WTC11 (cell line): Measurements from ENCODE around the gene PC. TPM values are rescaled to one million over a fixed set of nuclear protein-coding genes. Genes with fewer than 3 reads are reported as not detected.
A peak's percentile ranks its signal among the peaks of the same experiment; 100 is the strongest.

ENCODE experiments used
- ATAC-seq: fragments of 200-7000 bp; cut with Tn5 transposase; 2 replicates; pipeline ENCODE4 v1.10.0; 2021; ENCODE audit warnings: mild to moderate bottlenecking, moderate library complexity
- CTCF ChIA-PET: fragments of 300-600 bp; sonication (Branson Sonifier 250); formaldehyde crosslinking; loops from one replicate; lab custom pipeline; 2021; ENCODE audit warnings: antibody characterized with exemption; lab: Charles Lee
- POLR2A ChIA-PET: fragments of 350-600 bp; sonication (Branson Sonifier 250); formaldehyde crosslinking; loops from one replicate; lab custom pipeline; 2021; ENCODE audit warnings: antibody characterized with exemption; lab: Charles Lee
- DNase-seq: peaks from one replicate; pipeline ENCODE4 v3.0.0; 2021; ENCODE audit warnings: low spot score
- H3K27ac Mint-ChIP-seq: 2 replicates; pipeline ENCODE4 v1.8.0; 2021; ENCODE audit warnings: mixed read lengths
- H3K27me3 Mint-ChIP-seq: 2 replicates; pipeline ENCODE4 v1.8.0; 2021; ENCODE audit warnings: low read depth, mild to moderate bottlenecking, moderate library complexity, mixed read lengths
- H3K36me3 Mint-ChIP-seq: 2 replicates; pipeline ENCODE4 v1.8.0; 2021; ENCODE audit warnings: mixed read lengths
- H3K4me1 Mint-ChIP-seq: 2 replicates; pipeline ENCODE4 v1.8.0; 2022; ENCODE audit warnings: mixed read lengths
- H3K4me3 Mint-ChIP-seq: 2 replicates; pipeline ENCODE4 v1.8.0; 2021; ENCODE audit warnings: mild to moderate bottlenecking, moderate library complexity, mixed read lengths
- H3K9me3 Mint-ChIP-seq: 2 replicates; pipeline ENCODE4 v1.8.0; 2021; ENCODE audit warnings: mixed read lengths
- ELF4 ChIP-seq: sonication (generic); formaldehyde crosslinking; IDR thresholded peaks from 2 replicates; pipeline ENCODE4 v1.8.1; 2022; ENCODE audit warnings: low read depth, mild to moderate bottlenecking, moderate library complexity, missing genetic modification reagents
- FOXJ3 ChIP-seq: sonication (generic); formaldehyde crosslinking; IDR thresholded peaks from 2 replicates; pipeline ENCODE4 v1.9.0; 2021; ENCODE audit warnings: missing genetic modification reagents, mild to moderate bottlenecking, borderline replicate concordance
- FOXP1 ChIP-seq: sonication (generic); formaldehyde crosslinking; IDR thresholded peaks from 2 replicates; pipeline ENCODE4 v1.8.0; 2022; ENCODE audit warnings: missing genetic modification reagents, mild to moderate bottlenecking, moderate library complexity, borderline replicate concordance
- GABPB1 ChIP-seq: sonication (generic); formaldehyde crosslinking; IDR thresholded peaks from 2 replicates; pipeline ENCODE4 v1.8.1; 2023; ENCODE audit warnings: mild to moderate bottlenecking, missing genetic modification reagents
- GTF2I ChIP-seq: fragments of 250-450 bp; sonication (Bioruptor Pico); conservative IDR thresholded peaks from 2 replicates; pipeline ENCODE4 v1.4.0; 2021; ENCODE audit warnings: mild to moderate bottlenecking
- IRF2 ChIP-seq: sonication (generic); formaldehyde crosslinking; IDR thresholded peaks from 2 replicates; pipeline ENCODE4 v1.8.0; 2022; ENCODE audit warnings: low read depth, missing genetic modification reagents, borderline replicate concordance
- JAZF1 ChIP-seq: fragments of 250-450 bp; sonication (Bioruptor Pico); IDR thresholded peaks from 2 replicates; pipeline ENCODE4 v1.9.0; 2021; ENCODE audit warnings: moderate library complexity, mild to moderate bottlenecking, inconsistent platforms
- JUN ChIP-seq: sonication (generic); formaldehyde crosslinking; IDR thresholded peaks from 2 replicates; pipeline ENCODE4 v1.8.0; 2023; ENCODE audit warnings: mild to moderate bottlenecking, missing genetic modification reagents
- NR1H2 ChIP-seq: sonication (generic); formaldehyde crosslinking; IDR thresholded peaks from 2 replicates; pipeline ENCODE4 v1.9.0; 2021; ENCODE audit warnings: mild to moderate bottlenecking, moderate library complexity, missing genetic modification reagents
- OVOL2 ChIP-seq: fragments of 250-450 bp; sonication (Bioruptor Pico); IDR thresholded peaks from 2 replicates; pipeline ENCODE4 v1.9.0; 2021; ENCODE audit warnings: mild to moderate bottlenecking, borderline replicate concordance
- ZNF138 ChIP-seq: sonication (generic); formaldehyde crosslinking; conservative IDR thresholded peaks from 2 replicates; pipeline ENCODE4 v1.8.1; 2022; ENCODE audit warnings: mild to moderate bottlenecking, moderate library complexity, missing genetic modification reagents
- ZNF232 ChIP-seq: sonication (generic); formaldehyde crosslinking; IDR thresholded peaks from 2 replicates; pipeline ENCODE4 v1.8.0; 2022; ENCODE audit warnings: mild to moderate bottlenecking, missing genetic modification reagents
- ZNF317 ChIP-seq: sonication (generic); formaldehyde crosslinking; IDR thresholded peaks from 2 replicates; pipeline ENCODE4 v1.8.1; 2023; ENCODE audit warnings: low read depth, mild to moderate bottlenecking, moderate library complexity, missing genetic modification reagents, borderline replicate concordance
- ZNF423 ChIP-seq: fragments of 250-450 bp; sonication (Bioruptor Pico); IDR thresholded peaks from 2 replicates; pipeline ENCODE4 v2.1.2; 2022; ENCODE audit warnings: mild to moderate bottlenecking, moderate library complexity
- total RNA-seq: library from RNA; stranded (reverse); gene quantifications from 3 replicates; pipeline ENCODE4 v1.2.3, GENCODE V29; 2021
- TF ChIP-seq, protein P1 (sequence below): sonication (generic); formaldehyde crosslinking; IDR thresholded peaks from 2 replicates; pipeline ENCODE4 v1.8.0; 2022; ENCODE audit warnings: mild to moderate bottlenecking, missing genetic modification reagents
- TF ChIP-seq, protein P2 (sequence below): sonication (generic); formaldehyde crosslinking; IDR thresholded peaks from 2 replicates; pipeline ENCODE4 v1.8.1; 2023; ENCODE audit warnings: mild to moderate bottlenecking, missing genetic modification reagents, moderate library complexity
- TF ChIP-seq, protein P3 (sequence below): sonication (generic); formaldehyde crosslinking; IDR thresholded peaks from 2 replicates; pipeline ENCODE4 v1.8.1; 2022; ENCODE audit warnings: low read depth, mild to moderate bottlenecking, moderate library complexity, missing genetic modification reagents, borderline replicate concordance
- TF ChIP-seq, protein P4 (sequence below): fragments of 250-450 bp; sonication (Bioruptor Pico); IDR thresholded peaks from 2 replicates; pipeline ENCODE4 v1.8.0; 2021; ENCODE audit warnings: mild to moderate bottlenecking
- TF ChIP-seq, protein P5 (sequence below): sonication (generic); formaldehyde crosslinking; IDR thresholded peaks from 2 replicates; pipeline ENCODE4 v1.8.1; 2023; ENCODE audit warnings: mild to moderate bottlenecking, missing genetic modification reagents
- TF ChIP-seq, protein P6 (sequence below): fragments of 250-450 bp; sonication (Bioruptor Pico); IDR thresholded peaks from 2 replicates; pipeline ENCODE4 v1.9.0; 2021; ENCODE audit warnings: mild to moderate bottlenecking
- TF ChIP-seq, protein P7 (sequence below): sonication (generic); formaldehyde crosslinking; IDR thresholded peaks from 2 replicates; pipeline ENCODE4 v1.8.1; 2022; ENCODE audit warnings: low read depth, missing genetic modification reagents, borderline replicate concordance
- TF ChIP-seq, protein P8 (sequence below): sonication (generic); formaldehyde crosslinking; IDR thresholded peaks from 2 replicates; pipeline ENCODE4 v1.8.1; 2022; ENCODE audit warnings: mild to moderate bottlenecking, moderate library complexity, missing genetic modification reagents
- TF ChIP-seq, protein P9 (sequence below): sonication (generic); formaldehyde crosslinking; conservative IDR thresholded peaks from 2 replicates; pipeline ENCODE4 v1.8.1; 2023; ENCODE audit warnings: mild to moderate bottlenecking, low read depth, missing genetic modification reagents, moderate library complexity

PC gene
- total RNA-seq, 1 experiment from 2014 or later, result 27.2 TPM

DNA sequence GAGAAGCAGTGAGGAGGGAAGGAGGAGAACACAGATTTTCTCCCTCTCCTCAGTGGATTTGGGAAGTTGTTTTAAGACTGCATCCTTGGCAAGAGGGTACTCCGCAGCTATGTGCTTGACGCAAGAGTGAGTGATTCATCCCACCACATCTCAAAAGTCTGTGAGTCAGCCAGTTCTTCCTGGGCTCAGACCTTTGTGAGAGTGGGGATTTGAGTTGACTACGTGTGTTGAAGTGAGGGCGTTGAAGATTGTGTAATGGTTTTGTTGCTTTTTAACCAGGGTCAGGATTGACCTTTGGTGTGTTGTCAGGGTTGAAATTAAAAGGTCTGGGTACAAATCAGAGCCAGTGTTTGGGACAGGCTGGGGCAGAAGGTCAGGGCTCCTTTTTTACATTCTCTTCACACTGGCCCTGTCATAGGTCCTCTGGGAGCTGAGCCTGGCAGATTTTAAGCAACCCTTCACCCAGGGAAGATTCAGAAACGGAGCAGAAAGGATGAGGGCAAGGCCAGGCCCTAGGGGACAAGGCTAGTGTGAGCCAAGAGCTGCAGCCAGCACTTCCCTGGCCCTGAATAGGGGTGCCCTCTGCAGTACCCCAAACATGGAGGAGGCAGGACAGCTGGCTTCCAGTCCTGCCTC is 12.7 kb upstream of the PC start:
- peaks cover 8% of the 10 kb centered on the region for H3K4me1 Mint-ChIP-seq
- H3K36me3 Mint-ChIP-seq, result no peaks in the 10 kb centered on the region
- ATAC-seq (no peak), DNase-seq (no peak)
- H3K27ac Mint-ChIP-seq, result no peak overlapping the region
- peaks cover 5% of the 10 kb centered on the region for H3K27me3 Mint-ChIP-seq
- CTCF ChIA-PET, result interaction anchor here (1.0 to 1.4 kb wide), 2 partner anchors 14 to 88 kb away, joined by 3 to 4 read pairs; no protein-coding TSS in a partner anchor
- TF ChIP-seq ZNF423 (CRISPR knock-in tag) (no peak), NR1H2 (no peak), GABPB1 (peak; percentile 93), OVOL2 (CRISPR knock-in tag) (no peak), ZNF232 (no peak)
- TF ChIP-seq, protein P1, sequence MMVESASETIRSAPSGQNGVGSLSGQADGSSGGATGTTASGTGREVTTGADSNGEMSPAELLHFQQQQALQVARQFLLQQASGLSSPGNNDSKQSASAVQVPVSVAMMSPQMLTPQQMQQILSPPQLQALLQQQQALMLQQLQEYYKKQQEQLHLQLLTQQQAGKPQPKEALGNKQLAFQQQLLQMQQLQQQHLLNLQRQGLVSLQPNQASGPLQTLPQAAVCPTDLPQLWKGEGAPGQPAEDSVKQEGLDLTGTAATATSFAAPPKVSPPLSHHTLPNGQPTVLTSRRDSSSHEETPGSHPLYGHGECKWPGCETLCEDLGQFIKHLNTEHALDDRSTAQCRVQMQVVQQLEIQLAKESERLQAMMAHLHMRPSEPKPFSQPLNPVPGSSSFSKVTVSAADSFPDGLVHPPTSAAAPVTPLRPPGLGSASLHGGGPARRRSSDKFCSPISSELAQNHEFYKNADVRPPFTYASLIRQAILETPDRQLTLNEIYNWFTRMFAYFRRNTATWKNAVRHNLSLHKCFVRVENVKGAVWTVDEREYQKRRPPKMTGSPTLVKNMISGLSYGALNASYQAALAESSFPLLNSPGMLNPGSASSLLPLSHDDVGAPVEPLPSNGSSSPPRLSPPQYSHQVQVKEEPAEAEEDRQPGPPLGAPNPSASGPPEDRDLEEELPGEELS (CRISPR knock-in tag), result no peak
- TF ChIP-seq, protein P2, sequence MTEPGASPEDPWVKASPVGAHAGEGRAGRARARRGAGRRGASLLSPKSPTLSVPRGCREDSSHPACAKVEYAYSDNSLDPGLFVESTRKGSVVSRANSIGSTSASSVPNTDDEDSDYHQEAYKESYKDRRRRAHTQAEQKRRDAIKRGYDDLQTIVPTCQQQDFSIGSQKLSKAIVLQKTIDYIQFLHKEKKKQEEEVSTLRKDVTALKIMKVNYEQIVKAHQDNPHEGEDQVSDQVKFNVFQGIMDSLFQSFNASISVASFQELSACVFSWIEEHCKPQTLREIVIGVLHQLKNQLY (CRISPR knock-in tag), result no peak
- H3K9me3 Mint-ChIP-seq, result peaks cover 11% of the 10 kb centered on the region
- H3K4me3 Mint-ChIP-seq, result no peak overlapping the region
- POLR2A ChIA-PET, result no interaction called here

DNA sequence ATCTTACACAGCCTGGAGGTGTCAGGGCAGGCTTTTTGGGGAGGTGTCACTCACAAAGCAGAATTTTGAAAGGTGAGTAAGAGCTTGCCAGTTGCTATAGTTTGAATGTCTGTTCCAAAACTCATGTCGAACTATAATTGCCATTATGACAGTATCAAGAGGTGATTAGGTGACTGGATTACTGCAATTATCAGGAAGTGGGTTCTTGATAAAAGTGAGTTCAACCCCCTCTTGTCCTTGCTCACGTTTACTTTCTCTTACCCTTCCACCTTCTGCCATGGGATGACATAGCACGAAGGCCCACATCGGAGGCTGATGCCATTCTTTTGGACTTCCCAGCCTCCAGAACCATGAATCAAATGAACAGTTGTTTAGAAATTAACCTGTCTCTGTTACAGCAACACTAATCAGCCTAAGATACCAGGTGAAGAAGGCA is 12.2 kb upstream of the PC start:
- ChIA-PET CTCF (interaction anchor here (1.4 kb wide), 1 partner anchor 88 kb away, joined by 3 read pairs; no protein-coding TSS in a partner anchor), POLR2A (no interaction called here)
- Mint-ChIP-seq H3K4me3 (no peak overlapping the region), H3K27me3 (peaks cover 5% of the 10 kb centered on the region), H3K9me3 (peaks cover 11% of the 10 kb centered on the region), H3K4me1 (peaks cover 6% of the 10 kb centered on the region), H3K27ac (no peak overlapping the region), H3K36me3 (no peaks in the 10 kb centered on the region)
- ATAC-seq (no peak), DNase-seq (no peak)
- TF ChIP-seq FOXP1, result no peak
- no peak for TF ChIP-seq ZNF317 (CRISPR knock-in tag)
- TF ChIP-seq JAZF1 (CRISPR knock-in tag), result no peak
- TF ChIP-seq, protein P3, sequence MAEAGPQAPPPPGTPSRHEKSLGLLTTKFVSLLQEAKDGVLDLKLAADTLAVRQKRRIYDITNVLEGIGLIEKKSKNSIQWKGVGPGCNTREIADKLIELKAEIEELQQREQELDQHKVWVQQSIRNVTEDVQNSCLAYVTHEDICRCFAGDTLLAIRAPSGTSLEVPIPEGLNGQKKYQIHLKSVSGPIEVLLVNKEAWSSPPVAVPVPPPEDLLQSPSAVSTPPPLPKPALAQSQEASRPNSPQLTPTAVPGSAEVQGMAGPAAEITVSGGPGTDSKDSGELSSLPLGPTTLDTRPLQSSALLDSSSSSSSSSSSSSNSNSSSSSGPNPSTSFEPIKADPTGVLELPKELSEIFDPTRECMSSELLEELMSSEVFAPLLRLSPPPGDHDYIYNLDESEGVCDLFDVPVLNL (CRISPR knock-in tag), result no peak
- no peak for TF ChIP-seq ELF4 (CRISPR knock-in tag)
- TF ChIP-seq, protein P4, sequence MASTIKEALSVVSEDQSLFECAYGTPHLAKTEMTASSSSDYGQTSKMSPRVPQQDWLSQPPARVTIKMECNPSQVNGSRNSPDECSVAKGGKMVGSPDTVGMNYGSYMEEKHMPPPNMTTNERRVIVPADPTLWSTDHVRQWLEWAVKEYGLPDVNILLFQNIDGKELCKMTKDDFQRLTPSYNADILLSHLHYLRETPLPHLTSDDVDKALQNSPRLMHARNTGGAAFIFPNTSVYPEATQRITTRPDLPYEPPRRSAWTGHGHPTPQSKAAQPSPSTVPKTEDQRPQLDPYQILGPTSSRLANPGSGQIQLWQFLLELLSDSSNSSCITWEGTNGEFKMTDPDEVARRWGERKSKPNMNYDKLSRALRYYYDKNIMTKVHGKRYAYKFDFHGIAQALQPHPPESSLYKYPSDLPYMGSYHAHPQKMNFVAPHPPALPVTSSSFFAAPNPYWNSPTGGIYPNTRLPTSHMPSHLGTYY (CRISPR knock-in tag), result no peak
- TF ChIP-seq FOXJ3 (CRISPR knock-in tag), result no peak
- no peak for TF ChIP-seq IRF2 (CRISPR knock-in tag)
- TF ChIP-seq, protein P5, sequence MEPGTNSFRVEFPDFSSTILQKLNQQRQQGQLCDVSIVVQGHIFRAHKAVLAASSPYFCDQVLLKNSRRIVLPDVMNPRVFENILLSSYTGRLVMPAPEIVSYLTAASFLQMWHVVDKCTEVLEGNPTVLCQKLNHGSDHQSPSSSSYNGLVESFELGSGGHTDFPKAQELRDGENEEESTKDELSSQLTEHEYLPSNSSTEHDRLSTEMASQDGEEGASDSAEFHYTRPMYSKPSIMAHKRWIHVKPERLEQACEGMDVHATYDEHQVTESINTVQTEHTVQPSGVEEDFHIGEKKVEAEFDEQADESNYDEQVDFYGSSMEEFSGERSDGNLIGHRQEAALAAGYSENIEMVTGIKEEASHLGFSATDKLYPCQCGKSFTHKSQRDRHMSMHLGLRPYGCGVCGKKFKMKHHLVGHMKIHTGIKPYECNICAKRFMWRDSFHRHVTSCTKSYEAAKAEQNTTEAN, result no peak
- TF ChIP-seq ZNF138, result no peak
- TF ChIP-seq, protein P6, sequence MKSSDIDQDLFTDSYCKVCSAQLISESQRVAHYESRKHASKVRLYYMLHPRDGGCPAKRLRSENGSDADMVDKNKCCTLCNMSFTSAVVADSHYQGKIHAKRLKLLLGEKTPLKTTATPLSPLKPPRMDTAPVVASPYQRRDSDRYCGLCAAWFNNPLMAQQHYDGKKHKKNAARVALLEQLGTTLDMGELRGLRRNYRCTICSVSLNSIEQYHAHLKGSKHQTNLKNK (CRISPR knock-in tag), result no peak
- TF ChIP-seq, protein P7, sequence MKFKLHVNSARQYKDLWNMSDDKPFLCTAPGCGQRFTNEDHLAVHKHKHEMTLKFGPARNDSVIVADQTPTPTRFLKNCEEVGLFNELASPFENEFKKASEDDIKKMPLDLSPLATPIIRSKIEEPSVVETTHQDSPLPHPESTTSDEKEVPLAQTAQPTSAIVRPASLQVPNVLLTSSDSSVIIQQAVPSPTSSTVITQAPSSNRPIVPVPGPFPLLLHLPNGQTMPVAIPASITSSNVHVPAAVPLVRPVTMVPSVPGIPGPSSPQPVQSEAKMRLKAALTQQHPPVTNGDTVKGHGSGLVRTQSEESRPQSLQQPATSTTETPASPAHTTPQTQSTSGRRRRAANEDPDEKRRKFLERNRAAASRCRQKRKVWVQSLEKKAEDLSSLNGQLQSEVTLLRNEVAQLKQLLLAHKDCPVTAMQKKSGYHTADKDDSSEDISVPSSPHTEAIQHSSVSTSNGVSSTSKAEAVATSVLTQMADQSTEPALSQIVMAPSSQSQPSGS (CRISPR knock-in tag), result no peak
- TF ChIP-seq JUN, result no peak
- TF ChIP-seq, protein P8, sequence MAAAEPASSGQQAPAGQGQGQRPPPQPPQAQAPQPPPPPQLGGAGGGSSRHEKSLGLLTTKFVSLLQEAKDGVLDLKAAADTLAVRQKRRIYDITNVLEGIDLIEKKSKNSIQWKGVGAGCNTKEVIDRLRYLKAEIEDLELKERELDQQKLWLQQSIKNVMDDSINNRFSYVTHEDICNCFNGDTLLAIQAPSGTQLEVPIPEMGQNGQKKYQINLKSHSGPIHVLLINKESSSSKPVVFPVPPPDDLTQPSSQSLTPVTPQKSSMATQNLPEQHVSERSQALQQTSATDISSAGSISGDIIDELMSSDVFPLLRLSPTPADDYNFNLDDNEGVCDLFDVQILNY (CRISPR knock-in tag), result no peak
- TF ChIP-seq GTF2I (CRISPR knock-in tag), result no peak
- TF ChIP-seq, protein P9, sequence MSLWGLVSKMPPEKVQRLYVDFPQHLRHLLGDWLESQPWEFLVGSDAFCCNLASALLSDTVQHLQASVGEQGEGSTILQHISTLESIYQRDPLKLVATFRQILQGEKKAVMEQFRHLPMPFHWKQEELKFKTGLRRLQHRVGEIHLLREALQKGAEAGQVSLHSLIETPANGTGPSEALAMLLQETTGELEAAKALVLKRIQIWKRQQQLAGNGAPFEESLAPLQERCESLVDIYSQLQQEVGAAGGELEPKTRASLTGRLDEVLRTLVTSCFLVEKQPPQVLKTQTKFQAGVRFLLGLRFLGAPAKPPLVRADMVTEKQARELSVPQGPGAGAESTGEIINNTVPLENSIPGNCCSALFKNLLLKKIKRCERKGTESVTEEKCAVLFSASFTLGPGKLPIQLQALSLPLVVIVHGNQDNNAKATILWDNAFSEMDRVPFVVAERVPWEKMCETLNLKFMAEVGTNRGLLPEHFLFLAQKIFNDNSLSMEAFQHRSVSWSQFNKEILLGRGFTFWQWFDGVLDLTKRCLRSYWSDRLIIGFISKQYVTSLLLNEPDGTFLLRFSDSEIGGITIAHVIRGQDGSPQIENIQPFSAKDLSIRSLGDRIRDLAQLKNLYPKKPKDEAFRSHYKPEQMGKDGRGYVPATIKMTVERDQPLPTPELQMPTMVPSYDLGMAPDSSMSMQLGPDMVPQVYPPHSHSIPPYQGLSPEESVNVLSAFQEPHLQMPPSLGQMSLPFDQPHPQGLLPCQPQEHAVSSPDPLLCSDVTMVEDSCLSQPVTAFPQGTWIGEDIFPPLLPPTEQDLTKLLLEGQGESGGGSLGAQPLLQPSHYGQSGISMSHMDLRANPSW (CRISPR knock-in tag), result no peak
